ENCODE measurements around the gene FAM200C.

- no peak for TF ChIP-seq CTCF (IDR thresholded peaks at IDR 0.05)
- TF ChIP-seq EZH2 (IDR thresholded peaks at IDR 0.05), result no peak
Measured at GRCh38 chr5:160349935-160350303, 49.9 kb downstream of the FAM200C start.

Measured in neural progenitor cell (in vitro differentiated cells).